Progenitor cell of endocrine pancreas (in vitro differentiated cells): ENCODE measurements around the gene DCBLD1. TPM values are rescaled to one million over a fixed set of nuclear protein-coding genes. Genes with fewer than 3 reads are reported as not detected.

Experiments used
- DNase-seq: peaks from one replicate; pipeline ENCODE4 v3.0.0; 2021; ENCODE audit warnings: low spot score; ENCODE audit not compliant: unreplicated experiment
- H3K27ac Mint-ChIP-seq: 2 replicates; pipeline ENCODE4 v1.8.0; 2021; ENCODE audit warnings: mild to moderate bottlenecking, moderate library complexity, mixed read lengths
- H3K27me3 Mint-ChIP-seq: 2 replicates; pipeline ENCODE4 v1.8.0; 2021; ENCODE audit warnings: mixed read lengths
- H3K36me3 Mint-ChIP-seq: 2 replicates; pipeline ENCODE4 v1.8.0; 2022; ENCODE audit warnings: mixed read lengths; ENCODE audit not compliant: insufficient read depth
- H3K4me1 Mint-ChIP-seq: 2 replicates; pipeline ENCODE4 v1.8.0; 2021; ENCODE audit warnings: low read depth, mixed read lengths
- H3K4me3 Mint-ChIP-seq: 2 replicates; pipeline ENCODE4 v1.8.0; 2021; ENCODE audit warnings: low read depth, mild to moderate bottlenecking, moderate library complexity, mixed read lengths
- H3K9me3 Mint-ChIP-seq: 2 replicates; pipeline ENCODE4 v1.8.0; 2021; ENCODE audit warnings: low read depth, mixed read lengths
- total RNA-seq: library from RNA; stranded (reverse); gene quantifications from 2 replicates; pipeline ENCODE4 v1.2.1, GENCODE V29; 2021
- TF ChIP-seq, protein P1 (sequence below): fragments of 200-600 bp; sonication (generic); IDR thresholded peaks from one replicate; pipeline ENCODE4 v1.5.0; 2021; ENCODE audit warnings: antibody characterized with exemption, mild to moderate bottlenecking; ENCODE audit not compliant: unreplicated experiment

The DCBLD1 gene
- total RNA-seq, 1 donor from 2014 or later: 37.4 TPM

DNA sequence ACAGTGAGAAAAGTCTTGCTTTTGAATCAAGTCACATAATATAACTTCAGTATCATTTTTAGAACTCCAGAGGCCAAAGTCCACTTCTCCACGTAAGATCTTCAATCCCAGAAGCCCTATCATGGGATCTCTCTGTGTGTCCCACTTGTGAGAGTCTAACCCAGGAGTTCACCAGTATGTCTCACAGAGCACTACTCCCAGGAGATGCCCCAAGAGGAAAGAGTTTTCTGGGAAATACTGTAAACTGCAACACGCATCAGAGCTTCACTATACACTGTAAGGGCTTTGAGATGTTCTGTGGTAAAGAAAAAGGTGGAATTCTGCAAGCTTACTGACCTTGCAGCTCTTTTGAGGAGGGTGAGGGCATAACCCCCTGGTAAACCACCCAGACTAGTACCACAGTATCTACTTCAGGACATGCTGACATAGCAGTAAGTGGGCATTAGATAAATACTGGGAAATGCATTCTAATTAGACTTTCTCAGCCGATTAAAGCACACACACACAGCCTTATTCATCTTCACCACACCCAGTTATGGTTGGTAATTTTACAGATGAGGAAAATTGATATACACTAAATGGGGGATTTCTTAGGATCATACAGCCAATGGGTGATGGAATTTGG, 12.3 kb downstream of the DCBLD1 start:
- peaks cover 26% of the 10 kb centered on the region for H3K4me1 Mint-ChIP-seq
- no peaks in the 10 kb centered on the region for H3K9me3 Mint-ChIP-seq
- peaks cover 1% of the 10 kb centered on the region for H3K36me3 Mint-ChIP-seq
- DNase-seq: no peak
- H3K27ac Mint-ChIP-seq: peak overlapping the region; percentile 43
- no peak overlapping the region for H3K4me3 Mint-ChIP-seq
- no peaks in the 10 kb centered on the region for H3K27me3 Mint-ChIP-seq
- TF ChIP-seq, protein P1, sequence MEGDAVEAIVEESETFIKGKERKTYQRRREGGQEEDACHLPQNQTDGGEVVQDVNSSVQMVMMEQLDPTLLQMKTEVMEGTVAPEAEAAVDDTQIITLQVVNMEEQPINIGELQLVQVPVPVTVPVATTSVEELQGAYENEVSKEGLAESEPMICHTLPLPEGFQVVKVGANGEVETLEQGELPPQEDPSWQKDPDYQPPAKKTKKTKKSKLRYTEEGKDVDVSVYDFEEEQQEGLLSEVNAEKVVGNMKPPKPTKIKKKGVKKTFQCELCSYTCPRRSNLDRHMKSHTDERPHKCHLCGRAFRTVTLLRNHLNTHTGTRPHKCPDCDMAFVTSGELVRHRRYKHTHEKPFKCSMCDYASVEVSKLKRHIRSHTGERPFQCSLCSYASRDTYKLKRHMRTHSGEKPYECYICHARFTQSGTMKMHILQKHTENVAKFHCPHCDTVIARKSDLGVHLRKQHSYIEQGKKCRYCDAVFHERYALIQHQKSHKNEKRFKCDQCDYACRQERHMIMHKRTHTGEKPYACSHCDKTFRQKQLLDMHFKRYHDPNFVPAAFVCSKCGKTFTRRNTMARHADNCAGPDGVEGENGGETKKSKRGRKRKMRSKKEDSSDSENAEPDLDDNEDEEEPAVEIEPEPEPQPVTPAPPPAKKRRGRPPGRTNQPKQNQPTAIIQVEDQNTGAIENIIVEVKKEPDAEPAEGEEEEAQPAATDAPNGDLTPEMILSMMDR: no peak

DNA sequence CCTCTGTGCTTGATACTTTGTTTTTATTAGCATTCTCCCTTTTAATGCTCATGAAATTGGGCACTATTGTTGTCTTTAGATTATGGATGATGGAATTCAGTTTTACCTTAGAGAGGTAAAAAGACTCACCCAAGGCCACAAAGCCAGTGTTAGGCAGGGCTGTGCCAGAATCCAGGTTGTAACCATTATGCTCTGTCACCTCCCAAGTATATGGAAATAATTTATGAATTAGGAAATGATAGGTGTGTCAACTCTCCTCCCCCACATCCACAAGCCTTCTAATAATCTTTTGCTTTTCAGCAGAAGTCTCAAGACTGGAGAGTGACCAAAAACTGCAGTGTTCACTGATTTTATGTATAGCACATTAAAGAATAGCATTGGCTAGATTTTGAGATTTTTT, 13.0 kb downstream of the DCBLD1 start:
- H3K9me3 Mint-ChIP-seq: no peaks in the 10 kb centered on the region
- no peak overlapping the region for H3K27ac Mint-ChIP-seq
- no peaks in the 10 kb centered on the region for H3K27me3 Mint-ChIP-seq
- peaks cover 26% of the 10 kb centered on the region for H3K4me1 Mint-ChIP-seq
- TF ChIP-seq, protein P1: no peak
- no peak overlapping the region for H3K4me3 Mint-ChIP-seq
- DNase-seq: no peak
- peaks cover 1% of the 10 kb centered on the region for H3K36me3 Mint-ChIP-seq

DNA sequence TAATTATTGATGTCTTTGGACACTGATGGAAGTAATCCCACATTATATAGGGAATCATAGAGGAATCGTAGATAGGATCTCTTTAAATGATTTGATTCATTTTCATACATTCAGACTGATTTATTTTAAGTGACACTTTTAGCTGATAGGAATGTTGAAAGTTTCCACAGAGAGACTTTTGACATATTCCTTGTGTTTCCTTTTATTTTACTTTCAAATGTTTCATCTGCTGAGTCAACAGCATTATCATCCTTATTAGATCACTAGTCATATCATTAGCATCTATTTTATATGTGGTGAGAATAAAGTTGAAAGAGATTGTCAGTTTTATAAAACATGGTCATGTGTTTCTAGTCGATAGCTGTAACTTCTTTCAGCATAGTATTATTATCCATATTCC, 13.4 kb downstream of the DCBLD1 start:
- TF ChIP-seq, protein P1: no peak
- Mint-ChIP-seq H3K36me3 (peaks cover 1% of the 10 kb centered on the region), H3K4me3 (no peak overlapping the region), H3K4me1 (peaks cover 26% of the 10 kb centered on the region), H3K9me3 (no peaks in the 10 kb centered on the region), H3K27me3 (no peaks in the 10 kb centered on the region), H3K27ac (no peak overlapping the region)
- no peak for DNase-seq

DNA sequence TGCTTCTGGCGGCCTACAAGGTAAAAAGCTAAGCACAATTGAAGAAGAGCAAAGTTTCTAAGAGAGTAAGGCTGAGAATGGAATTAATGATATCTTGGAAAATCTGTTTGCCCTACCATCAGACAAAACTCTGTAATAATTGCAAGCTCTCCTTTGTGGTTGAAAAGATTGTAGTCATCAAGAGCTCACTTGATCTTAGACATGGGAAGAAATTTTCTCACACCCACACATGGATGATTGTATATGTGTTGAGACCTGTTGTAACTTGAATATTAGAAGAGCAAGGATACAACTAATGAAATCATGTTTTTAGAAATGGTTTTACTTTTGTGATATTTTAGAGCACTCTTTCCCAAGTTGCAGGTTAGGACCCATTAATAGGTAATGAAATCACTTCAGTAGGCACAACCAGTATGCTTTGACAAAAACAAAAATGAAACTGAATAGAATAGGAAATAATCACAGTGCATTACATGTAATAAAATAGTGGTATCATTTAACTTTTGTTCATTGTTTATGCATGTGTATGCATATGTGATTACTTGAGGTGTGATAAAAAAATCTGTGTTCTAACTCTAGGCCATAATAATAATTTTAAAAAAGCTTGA, 14.0 kb downstream of the DCBLD1 start:
- H3K36me3 Mint-ChIP-seq: peaks cover 1% of the 10 kb centered on the region
- no peak for DNase-seq
- TF ChIP-seq, protein P1: no peak
- H3K27me3 Mint-ChIP-seq: no peaks in the 10 kb centered on the region
- no peak overlapping the region for H3K27ac Mint-ChIP-seq
- no peak overlapping the region for H3K4me3 Mint-ChIP-seq
- H3K9me3 Mint-ChIP-seq: no peaks in the 10 kb centered on the region
- peaks cover 26% of the 10 kb centered on the region for H3K4me1 Mint-ChIP-seq

DNA sequence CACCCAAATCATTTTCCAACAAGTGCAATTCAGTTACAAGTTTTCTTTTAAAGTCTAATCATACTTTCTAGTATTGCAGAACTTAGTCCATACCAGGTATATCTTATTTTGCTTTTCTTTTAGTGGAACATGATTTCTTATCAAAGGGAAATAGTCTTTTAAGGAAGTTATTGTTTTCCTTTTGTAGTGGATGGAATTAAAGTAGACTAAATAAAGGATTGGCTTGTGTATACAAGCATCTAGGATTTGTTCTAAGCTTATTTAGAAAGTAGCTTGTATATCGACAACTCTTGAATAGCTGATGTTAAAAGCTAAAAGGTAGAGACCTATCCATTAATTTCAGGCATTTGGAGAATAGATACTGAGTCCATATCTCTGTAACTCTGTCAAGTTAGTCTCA, 14.8 kb downstream of the DCBLD1 start:
- Mint-ChIP-seq H3K27ac (no peak overlapping the region), H3K4me1 (peaks cover 28% of the 10 kb centered on the region), H3K4me3 (no peak overlapping the region), H3K27me3 (no peaks in the 10 kb centered on the region), H3K36me3 (peaks cover 1% of the 10 kb centered on the region), H3K9me3 (no peaks in the 10 kb centered on the region)
- TF ChIP-seq, protein P1: no peak
- DNase-seq: no peak
